ENCODE results near the gene HIBCH. TPM values are rescaled to one million over a fixed set of nuclear protein-coding genes. Genes with fewer than 3 reads are reported as not detected.
"Not testable (repeated sequence)": the region's sequence is repeated elsewhere in the genome, so short reads cannot be mapped to it uniquely, and the experiment has no call there.

The HIBCH gene
- polyA plus RNA-seq, 2 of the 4 experiments (the other 2 are of a cell fraction), result 21.8 to 26.9 TPM

DNA sequence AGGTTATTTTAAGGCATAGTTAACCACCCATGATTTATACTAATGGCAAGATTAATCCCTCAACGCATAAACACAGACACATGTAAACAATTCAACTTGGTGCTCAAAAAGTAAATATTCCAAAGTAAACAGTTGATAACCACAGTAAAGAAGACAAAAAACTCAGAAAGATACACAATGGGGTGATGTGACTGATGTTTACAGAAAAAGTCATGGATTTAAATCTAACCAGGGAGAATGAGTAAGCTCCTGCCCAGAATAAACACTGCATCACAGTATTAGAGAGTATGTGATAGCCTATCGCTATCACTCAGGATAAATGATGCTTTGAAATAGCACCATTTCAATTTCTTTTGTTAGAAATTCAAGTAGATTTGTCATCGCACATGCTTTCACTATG lies 49.3 kb downstream of the HIBCH start:
- ChIA-PET CTCF (interaction anchor here (0.6 to 2.0 kb wide), 3 partner anchors 39 to 182 kb away, joined by 3 to 12 read pairs (median 4); no protein-coding TSS in a partner anchor), POLR2A (interaction anchor here (1.0 kb wide), 1 partner anchor 90 kb away, joined by 3 read pairs; no protein-coding TSS in a partner anchor)
- TF ChIP-seq EP300 (IDR thresholded peaks at IDR 0.05) (peak in 1 of 2 experiments; percentile 60; a peak in 1 of 5 replicates), FOSL2 (IDR thresholded peaks at IDR 0.05) (peak; percentile 82), FOSL2 (CRISPR knock-in tag; IDR thresholded peaks at IDR 0.05) (peak; percentile 92), RARB (CRISPR knock-in tag; IDR thresholded peaks at IDR 0.05) (no peak), CHD2 (IDR thresholded peaks at IDR 0.05; ENCODE audit: low read length, partially characterized antibody) (no peak), ZFP36 (IDR thresholded peaks at IDR 0.05; ENCODE audit: borderline replicate concordance, partially characterized antibody) (peak; percentile 70), CEBPB (IDR thresholded peaks at IDR 0.05) (peak in 1 of 2 experiments; percentile 60; a peak in 1 of 4 replicates), JUN (IDR thresholded peaks at IDR 0.05) (peak; percentile 50 to 91; a peak in 3 of 5 replicates), FOXS1 (CRISPR knock-in tag; IDR thresholded peaks at IDR 0.05) (no peak), JUNB (IDR thresholded peaks at IDR 0.05) (peak; percentile 94), GATA3 (IDR thresholded peaks at IDR 0.05; ENCODE audit: borderline replicate concordance) (peak; percentile 92), FOSB (CRISPR knock-in tag; IDR thresholded peaks at IDR 0.05) (no peak), KDM5A (IDR thresholded peaks at IDR 0.05) (no peak), NPAS2 (CRISPR knock-in tag; IDR thresholded peaks at IDR 0.05; ENCODE audit: borderline replicate concordance) (no peak), MYC (IDR thresholded peaks at IDR 0.05; ENCODE audit: borderline replicate concordance, low read length) (no peak), SREBF2 (IDR thresholded peaks at IDR 0.05) (no peak)
- TF ChIP-seq, protein P1, sequence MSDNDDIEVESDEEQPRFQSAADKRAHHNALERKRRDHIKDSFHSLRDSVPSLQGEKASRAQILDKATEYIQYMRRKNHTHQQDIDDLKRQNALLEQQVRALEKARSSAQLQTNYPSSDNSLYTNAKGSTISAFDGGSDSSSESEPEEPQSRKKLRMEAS (IDR thresholded peaks at IDR 0.05), result peak; percentile 78
- TF ChIP-seq, protein P2, sequence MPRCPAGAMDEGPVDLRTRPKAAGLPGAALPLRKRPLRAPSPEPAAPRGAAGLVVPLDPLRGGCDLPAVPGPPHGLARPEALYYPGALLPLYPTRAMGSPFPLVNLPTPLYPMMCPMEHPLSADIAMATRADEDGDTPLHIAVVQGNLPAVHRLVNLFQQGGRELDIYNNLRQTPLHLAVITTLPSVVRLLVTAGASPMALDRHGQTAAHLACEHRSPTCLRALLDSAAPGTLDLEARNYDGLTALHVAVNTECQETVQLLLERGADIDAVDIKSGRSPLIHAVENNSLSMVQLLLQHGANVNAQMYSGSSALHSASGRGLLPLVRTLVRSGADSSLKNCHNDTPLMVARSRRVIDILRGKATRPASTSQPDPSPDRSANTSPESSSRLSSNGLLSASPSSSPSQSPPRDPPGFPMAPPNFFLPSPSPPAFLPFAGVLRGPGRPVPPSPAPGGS (IDR thresholded peaks at IDR 0.05), result peak; percentile 55; the same call in 1 of the 3 replicates
- H3K4me2 ChIP-seq, result peak overlapping the region; percentile 52
- peaks cover 38% of the 10 kb centered on the region for H3K4me1 ChIP-seq
- H3K27ac ChIP-seq, result no peak overlapping the region
- ATAC-seq (peak; percentile 96 to 97), DNase-seq (ENCODE audit: low read depth in 1 of 2, low spot score in 1 of 2) (peak; percentile 21 to 78), FAIRE-seq (peak; percentile 56)
- peaks cover 2% of the 10 kb centered on the region; the same call in 1 of the 3 replicates for H3K9me3 ChIP-seq
- H3K4me3 ChIP-seq, result no peak overlapping the region
- 4% methylated on average over 3 of the region's 3 CpGs for WGBS (ENCODE audit: missing lambda C conversion rate)

DNA sequence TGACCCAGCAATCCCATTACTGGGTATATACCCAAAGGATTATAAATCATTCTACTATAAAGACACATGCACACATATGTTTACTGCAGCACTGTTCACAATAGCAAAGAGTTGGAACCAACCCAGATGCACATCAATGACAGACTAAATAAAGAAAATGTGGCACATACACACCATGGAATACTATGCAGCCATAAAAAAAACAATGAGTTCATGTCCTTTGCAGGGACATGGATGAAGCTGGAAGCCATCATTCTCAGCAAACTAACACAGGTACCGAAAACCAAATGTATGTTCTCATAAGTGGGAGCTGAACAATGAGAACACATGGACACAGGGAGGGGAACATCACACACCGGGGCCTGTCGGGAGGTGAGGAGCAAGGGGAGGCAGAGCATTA lies 49.9 kb downstream of the HIBCH start:
- not testable (repeated sequence) for H3K4me3 ChIP-seq; FAIRE-seq; DNase-seq (ENCODE audit: low read depth in 1 of 2, low spot score in 1 of 2); ATAC-seq; H3K27ac ChIP-seq; H3K9me3 ChIP-seq
- WGBS (ENCODE audit: missing lambda C conversion rate), result 90% methylated on average over 3 of the region's 3 CpGs
- POLR2A ChIA-PET, result interaction anchor here (1.0 kb wide), 1 partner anchor 90 kb away, joined by 3 read pairs; no protein-coding TSS in a partner anchor
- Histone ChIP-seq H3K4me1 (peaks cover 38% of the 10 kb centered on the region), H3K4me2 (peak overlapping the region; percentile 35)
- CTCF ChIA-PET, result interaction anchor here (0.8 to 1.0 kb wide), 2 partner anchors 31 to 90 kb away, joined by 3 read pairs; no protein-coding TSS in a partner anchor

DNA sequence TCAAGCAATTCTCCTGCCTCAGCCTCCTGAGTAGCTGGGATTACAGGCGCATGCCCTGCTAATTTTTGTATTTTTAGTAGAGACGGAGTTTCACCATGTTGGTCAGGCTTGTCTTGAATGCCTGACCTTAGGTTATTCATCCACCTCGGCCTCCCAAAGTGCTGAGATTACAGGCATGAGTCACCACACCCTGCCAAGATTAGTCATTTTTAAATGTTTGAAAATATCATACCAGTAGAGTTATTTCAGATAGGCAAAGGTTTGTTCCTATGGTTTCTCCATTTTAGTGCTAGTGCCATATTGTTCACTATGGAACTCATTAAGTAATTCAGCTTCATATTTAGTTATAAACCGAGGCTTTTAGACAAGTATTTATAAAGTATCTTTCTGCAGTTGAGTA lies 52.3 kb downstream of the HIBCH start:
- ChIA-PET CTCF (interaction anchor here (1.6 kb wide), 1 partner anchor 10 kb away, joined by 7 read pairs; no protein-coding TSS in a partner anchor), POLR2A (no interaction called here)
- FAIRE-seq, result no peak
- Histone ChIP-seq H3K4me1 (peaks cover 38% of the 10 kb centered on the region), H3K27ac (peak overlapping the region; percentile 56 to 82; a peak in 5 of 6 replicates), H3K9me3 (peaks cover 5% of the 10 kb centered on the region; the same call in 1 of the 3 replicates), H3K4me3 (peak overlapping the region; percentile 17; the same call in 1 of the 3 replicates), H3K4me2 (peak overlapping the region; percentile 75)
- 5% methylated on average over 4 of the region's 4 CpGs for WGBS (ENCODE audit: missing lambda C conversion rate)
- peak; percentile 5 to 68 for DNase-seq (ENCODE audit: low read depth in 1 of 2, low spot score in 1 of 2)
- ATAC-seq, result peak; percentile 78 to 85
- TF ChIP-seq RFX5 (IDR thresholded peaks at IDR 0.05) (no peak), MAFK (IDR thresholded peaks at IDR 0.05; ENCODE audit: partially characterized antibody) (no peak), HDAC2 (IDR thresholded peaks at IDR 0.05) (no peak), EHF (CRISPR knock-in tag; IDR thresholded peaks at IDR 0.05) (no peak), HOXB5 (CRISPR knock-in tag; IDR thresholded peaks at IDR 0.05) (no peak), HOXA7 (CRISPR knock-in tag; IDR thresholded peaks at IDR 0.05) (no peak), BHLHE40 (IDR thresholded peaks at IDR 0.05; ENCODE audit: low read depth, low read length) (no peak), FOXS1 (CRISPR knock-in tag; IDR thresholded peaks at IDR 0.05) (no peak), EHMT2 (IDR thresholded peaks at IDR 0.05; ENCODE audit: low read depth) (no peak), JUN (IDR thresholded peaks at IDR 0.05) (peak; percentile 60 to 64; a peak in 2 of 5 replicates), ZSCAN20 (CRISPR knock-in tag; IDR thresholded peaks at IDR 0.05) (no peak)
- TF ChIP-seq, protein P1 (IDR thresholded peaks at IDR 0.05), result peak; percentile 52
- TF ChIP-seq, protein P3, sequence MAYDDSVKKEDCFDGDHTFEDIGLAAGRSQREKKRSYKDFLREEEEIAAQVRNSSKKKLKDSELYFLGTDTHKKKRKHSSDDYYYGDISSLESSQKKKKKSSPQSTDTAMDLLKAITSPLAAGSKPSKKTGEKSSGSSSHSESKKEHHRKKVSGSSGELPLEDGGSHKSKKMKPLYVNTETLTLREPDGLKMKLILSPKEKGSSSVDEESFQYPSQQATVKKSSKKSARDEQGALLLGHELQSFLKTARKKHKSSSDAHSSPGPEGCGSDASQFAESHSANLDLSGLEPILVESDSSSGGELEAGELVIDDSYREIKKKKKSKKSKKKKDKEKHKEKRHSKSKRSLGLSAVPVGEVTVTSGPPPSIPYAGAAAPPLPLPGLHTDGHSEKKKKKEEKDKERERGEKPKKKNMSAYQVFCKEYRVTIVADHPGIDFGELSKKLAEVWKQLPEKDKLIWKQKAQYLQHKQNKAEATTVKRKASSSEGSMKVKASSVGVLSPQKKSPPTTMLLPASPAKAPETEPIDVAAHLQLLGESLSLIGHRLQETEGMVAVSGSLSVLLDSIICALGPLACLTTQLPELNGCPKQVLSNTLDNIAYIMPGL (CRISPR knock-in tag; IDR thresholded peaks at IDR 0.05; ENCODE audit: borderline replicate concordance), result no peak
- TF ChIP-seq, protein P4, sequence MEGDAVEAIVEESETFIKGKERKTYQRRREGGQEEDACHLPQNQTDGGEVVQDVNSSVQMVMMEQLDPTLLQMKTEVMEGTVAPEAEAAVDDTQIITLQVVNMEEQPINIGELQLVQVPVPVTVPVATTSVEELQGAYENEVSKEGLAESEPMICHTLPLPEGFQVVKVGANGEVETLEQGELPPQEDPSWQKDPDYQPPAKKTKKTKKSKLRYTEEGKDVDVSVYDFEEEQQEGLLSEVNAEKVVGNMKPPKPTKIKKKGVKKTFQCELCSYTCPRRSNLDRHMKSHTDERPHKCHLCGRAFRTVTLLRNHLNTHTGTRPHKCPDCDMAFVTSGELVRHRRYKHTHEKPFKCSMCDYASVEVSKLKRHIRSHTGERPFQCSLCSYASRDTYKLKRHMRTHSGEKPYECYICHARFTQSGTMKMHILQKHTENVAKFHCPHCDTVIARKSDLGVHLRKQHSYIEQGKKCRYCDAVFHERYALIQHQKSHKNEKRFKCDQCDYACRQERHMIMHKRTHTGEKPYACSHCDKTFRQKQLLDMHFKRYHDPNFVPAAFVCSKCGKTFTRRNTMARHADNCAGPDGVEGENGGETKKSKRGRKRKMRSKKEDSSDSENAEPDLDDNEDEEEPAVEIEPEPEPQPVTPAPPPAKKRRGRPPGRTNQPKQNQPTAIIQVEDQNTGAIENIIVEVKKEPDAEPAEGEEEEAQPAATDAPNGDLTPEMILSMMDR (IDR thresholded peaks at IDR 0.05), result no peak
- TF ChIP-seq, protein P5, sequence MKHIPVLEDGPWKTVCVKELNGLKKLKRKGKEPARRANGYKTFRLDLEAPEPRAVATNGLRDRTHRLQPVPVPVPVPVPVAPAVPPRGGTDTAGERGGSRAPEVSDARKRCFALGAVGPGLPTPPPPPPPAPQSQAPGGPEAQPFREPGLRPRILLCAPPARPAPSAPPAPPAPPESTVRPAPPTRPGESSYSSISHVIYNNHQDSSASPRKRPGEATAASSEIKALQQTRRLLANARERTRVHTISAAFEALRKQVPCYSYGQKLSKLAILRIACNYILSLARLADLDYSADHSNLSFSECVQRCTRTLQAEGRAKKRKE (CRISPR knock-in tag; IDR thresholded peaks at IDR 0.05; ENCODE audit: low read depth), result no peak

Data from A549 (cell line).